Ishikawa (cell line): ENCODE results near the gene C2CD4C.

Source experiments
- CEBPB ChIP-seq: IDR thresholded peaks from 2 replicates; pipeline ENCODE4 v1.6.1; 2012
- CREB1 ChIP-seq: IDR thresholded peaks from 2 replicates; pipeline ENCODE4 v1.6.1; 2012; ENCODE audit warnings: low read depth
- EGR1 ChIP-seq: IDR thresholded peaks from 2 replicates; pipeline ENCODE4 v1.6.1; 2012
- EP300 ChIP-seq: IDR thresholded peaks from 2 replicates; pipeline ENCODE4 v1.6.1; 2012; ENCODE audit warnings: borderline replicate concordance
- FOXM1 ChIP-seq: IDR thresholded peaks from 2 replicates; pipeline ENCODE4 v1.6.1; 2012; ENCODE audit warnings: low read depth, borderline replicate concordance
- RAD21 ChIP-seq: IDR thresholded peaks from 2 replicates; pipeline ENCODE4 v1.6.1; 2012; ENCODE audit warnings: low read depth
- TAF1 ChIP-seq: IDR thresholded peaks from 2 replicates; pipeline ENCODE4 v1.6.1; 2012; ENCODE audit warnings: low read depth, mild to moderate bottlenecking
- TEAD4 ChIP-seq: IDR thresholded peaks from 2 replicates; pipeline ENCODE4 v1.6.1; 2012
- YY1 ChIP-seq: IDR thresholded peaks from 2 replicates; pipeline ENCODE4 v1.6.1; 2012; ENCODE audit warnings: low read depth
- ZBTB7A ChIP-seq: IDR thresholded peaks from 2 replicates; pipeline ENCODE4 v1.6.1; 2012; ENCODE audit warnings: low read depth
- TF ChIP-seq, protein P1 (sequence below): IDR thresholded peaks from 2 replicates; pipeline ENCODE4 v1.6.1; 2012; ENCODE audit warnings: low read depth, mild to moderate bottlenecking
- TF ChIP-seq, protein P2 (sequence below): IDR thresholded peaks from 2 replicates; pipeline ENCODE4 v1.6.1; 2012

DNA sequence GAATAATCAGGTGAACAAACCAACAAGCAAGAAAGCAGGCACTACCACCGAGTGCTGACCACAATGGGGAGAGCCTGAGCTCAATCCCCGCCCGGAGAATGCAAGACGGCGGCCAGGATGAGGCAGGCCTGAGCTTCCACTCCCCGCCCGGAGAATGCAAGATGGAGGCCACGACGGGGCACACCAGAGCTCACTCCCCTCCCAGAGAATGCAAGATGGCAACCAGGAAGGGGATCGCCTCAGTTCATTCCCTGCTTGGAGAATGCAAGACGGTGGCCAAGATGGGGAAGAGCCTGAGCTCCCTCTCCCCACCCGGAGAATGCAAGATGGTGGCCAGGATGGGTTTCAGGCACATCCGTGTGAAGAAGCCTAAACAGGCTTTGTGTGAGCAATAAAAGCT lies 39.7 kb downstream of the C2CD4C start:
- TF ChIP-seq, protein P1, sequence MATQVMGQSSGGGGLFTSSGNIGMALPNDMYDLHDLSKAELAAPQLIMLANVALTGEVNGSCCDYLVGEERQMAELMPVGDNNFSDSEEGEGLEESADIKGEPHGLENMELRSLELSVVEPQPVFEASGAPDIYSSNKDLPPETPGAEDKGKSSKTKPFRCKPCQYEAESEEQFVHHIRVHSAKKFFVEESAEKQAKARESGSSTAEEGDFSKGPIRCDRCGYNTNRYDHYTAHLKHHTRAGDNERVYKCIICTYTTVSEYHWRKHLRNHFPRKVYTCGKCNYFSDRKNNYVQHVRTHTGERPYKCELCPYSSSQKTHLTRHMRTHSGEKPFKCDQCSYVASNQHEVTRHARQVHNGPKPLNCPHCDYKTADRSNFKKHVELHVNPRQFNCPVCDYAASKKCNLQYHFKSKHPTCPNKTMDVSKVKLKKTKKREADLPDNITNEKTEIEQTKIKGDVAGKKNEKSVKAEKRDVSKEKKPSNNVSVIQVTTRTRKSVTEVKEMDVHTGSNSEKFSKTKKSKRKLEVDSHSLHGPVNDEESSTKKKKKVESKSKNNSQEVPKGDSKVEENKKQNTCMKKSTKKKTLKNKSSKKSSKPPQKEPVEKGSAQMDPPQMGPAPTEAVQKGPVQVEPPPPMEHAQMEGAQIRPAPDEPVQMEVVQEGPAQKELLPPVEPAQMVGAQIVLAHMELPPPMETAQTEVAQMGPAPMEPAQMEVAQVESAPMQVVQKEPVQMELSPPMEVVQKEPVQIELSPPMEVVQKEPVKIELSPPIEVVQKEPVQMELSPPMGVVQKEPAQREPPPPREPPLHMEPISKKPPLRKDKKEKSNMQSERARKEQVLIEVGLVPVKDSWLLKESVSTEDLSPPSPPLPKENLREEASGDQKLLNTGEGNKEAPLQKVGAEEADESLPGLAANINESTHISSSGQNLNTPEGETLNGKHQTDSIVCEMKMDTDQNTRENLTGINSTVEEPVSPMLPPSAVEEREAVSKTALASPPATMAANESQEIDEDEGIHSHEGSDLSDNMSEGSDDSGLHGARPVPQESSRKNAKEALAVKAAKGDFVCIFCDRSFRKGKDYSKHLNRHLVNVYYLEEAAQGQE: no peak
- TF ChIP-seq, protein P2, sequence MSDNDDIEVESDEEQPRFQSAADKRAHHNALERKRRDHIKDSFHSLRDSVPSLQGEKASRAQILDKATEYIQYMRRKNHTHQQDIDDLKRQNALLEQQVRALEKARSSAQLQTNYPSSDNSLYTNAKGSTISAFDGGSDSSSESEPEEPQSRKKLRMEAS: no peak
- TF ChIP-seq TAF1 (no peak), EP300 (no peak), CREB1 (no peak), ZBTB7A (no peak), TEAD4 (no peak), CEBPB (no peak), EGR1 (no peak), RAD21 (no peak), YY1 (no peak), FOXM1 (no peak)
